NK-92 treated with Interleukin-12 subunit alpha and Interleukin-12 subunit beta, amount 100 ng/mL, for 24 hours (cell line): Measurements from ENCODE around the gene PARL.

Source experiments
- DNase-seq: peaks from one replicate; lab custom pipeline; 2025; lab: John Stamatoyannopoulos, UW

Gene PARL, protein sequence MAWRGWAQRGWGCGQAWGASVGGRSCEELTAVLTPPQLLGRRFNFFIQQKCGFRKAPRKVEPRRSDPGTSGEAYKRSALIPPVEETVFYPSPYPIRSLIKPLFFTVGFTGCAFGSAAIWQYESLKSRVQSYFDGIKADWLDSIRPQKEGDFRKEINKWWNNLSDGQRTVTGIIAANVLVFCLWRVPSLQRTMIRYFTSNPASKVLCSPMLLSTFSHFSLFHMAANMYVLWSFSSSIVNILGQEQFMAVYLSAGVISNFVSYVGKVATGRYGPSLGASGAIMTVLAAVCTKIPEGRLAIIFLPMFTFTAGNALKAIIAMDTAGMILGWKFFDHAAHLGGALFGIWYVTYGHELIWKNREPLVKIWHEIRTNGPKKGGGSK

DNA sequence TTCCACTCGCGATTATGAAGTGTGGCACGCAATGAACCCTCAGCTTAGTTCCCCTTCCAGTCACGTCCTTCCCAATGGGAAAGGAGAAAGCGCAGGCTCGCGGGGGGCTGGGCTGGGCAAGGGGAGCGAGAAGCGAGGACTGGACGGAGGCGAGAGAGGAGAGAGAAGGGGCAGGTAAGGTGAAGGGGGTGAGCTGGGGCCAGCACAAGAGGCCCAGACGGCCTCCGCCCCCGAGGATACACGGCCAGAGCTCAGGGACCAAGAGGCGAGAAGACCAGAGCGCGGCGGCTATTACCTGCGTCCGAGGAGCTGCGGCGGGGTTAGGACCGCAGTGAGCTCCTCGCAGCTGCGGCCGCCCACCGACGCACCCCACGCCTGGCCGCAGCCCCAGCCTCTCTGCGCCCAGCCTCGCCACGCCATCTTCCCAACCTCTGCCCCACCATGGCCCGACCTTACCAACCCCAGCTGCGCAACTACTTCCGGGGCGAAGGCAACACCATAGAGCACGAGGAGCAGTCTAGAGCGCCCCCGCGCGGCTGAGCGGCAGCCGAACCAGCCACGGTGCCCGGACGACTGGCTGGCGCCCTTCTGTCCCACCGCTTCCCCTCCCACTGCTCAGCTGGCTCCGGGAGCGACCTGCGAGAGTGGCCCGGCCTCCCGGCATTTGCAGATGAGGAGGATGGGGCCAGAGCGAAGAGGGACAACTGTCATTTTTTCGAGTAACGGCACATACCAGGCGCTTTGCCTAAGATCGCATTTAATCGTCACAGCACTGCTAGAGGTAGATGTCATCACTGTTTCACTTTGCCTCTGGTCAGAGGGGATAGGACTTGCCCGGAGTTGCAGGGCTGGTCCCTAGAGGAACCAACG lies at the start of gene PARL:
TSS of gene PARL (minus strand) at position 454 of the 870 bp plus-strand sequence. CDS start at position 420, 34 bp downstream.
- DNase-seq: peak; percentile 89

- DNase-seq: no peak
Observed at GRCh38 chr3:183933160-183933559, 48.5 kb upstream of the PARL start.

DNA sequence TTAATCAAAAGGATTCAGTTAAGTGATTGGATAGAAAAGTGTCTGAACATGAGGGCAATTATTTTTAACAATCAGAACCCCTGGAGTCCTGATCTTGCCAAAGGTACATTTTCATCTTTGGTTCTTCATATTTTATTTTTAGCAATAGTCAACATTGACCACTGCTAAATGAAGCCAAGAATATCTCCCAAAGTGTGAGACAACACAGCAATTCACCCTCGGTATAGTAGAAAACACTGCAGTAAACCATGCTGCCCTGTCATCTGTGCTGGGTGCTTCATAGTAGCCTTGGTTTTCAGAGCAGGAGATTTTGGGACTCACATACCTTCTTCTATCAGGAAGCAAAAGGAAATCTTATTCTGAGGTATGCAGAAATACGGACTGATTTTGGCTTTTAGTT lies 47.2 kb upstream of the PARL start:
- DNase-seq: no peak

GRCh38 chr3:183930086-183930485 lies 45.4 kb upstream of the PARL start:
- no peak for DNase-seq

DNA sequence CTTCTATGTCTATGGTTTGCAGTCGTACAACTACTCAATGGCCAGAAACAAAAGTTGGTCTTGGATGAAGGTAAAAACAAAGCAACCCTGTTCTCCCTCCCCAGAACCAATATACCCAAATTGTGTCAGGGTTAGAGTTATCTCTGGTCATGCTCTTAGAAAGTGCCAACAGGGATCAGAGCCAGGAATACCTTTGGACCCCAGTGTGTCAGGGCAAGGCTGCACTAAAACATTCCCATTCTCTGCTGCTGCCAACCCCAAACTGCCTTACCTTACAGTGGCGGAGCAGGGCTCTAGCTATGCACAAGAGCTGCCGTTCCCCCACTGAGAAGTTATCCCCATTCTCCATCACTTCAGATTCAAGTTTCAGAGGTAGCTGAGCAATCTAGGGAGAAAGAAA lies 42.4 kb upstream of the PARL start:
- no peak for DNase-seq

DNA sequence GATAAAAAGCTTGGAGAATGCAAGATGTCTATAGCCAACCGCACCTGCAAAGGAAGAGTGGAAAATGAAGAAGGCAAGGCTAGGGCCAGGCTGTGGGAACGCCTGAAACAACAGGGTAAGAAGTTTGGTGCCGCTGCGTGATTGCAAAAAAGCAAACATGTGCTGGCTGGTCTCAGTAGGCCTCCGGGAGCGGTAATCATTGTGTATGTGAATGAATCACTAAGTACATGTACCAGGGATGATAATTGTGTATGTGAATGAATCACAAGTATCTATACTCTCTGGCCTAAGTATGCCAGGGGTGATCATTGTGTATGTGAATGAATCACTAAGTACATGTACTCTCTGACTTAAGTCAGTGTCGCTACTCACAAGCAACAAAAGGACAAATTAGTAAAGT lies 40.3 kb upstream of the PARL start:
- DNase-seq: no peak

- no peak for DNase-seq
Observed at GRCh38 chr3:183924543-183924942, 39.9 kb upstream of the PARL start.

DNA sequence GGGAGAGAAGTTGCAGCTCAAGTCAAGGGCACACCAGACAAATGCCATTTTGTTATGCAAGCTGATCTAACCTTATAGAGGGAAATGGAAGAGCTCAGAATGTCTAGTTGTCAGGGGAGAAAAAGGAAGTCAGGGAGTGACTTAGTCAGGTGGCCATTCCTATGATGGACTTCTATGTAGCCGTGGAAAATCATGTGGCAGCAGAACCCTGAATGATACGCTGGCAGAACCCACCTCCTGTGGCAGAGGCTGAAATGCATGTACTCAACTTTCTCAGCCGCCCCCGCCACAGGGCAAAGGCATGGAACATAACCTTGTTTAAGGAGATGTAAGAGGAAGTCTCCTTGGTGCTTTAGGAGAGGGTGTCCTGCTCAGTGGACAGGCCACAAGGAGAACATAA lies 37.7 kb upstream of the PARL start:
- no peak for DNase-seq

- no peak for DNase-seq
Observed at GRCh38 chr3:183921096-183921495, 36.4 kb upstream of the PARL start.

GRCh38 chr3:183920416-183920815 lies 35.7 kb upstream of the PARL start:
- DNase-seq: no peak

DNA sequence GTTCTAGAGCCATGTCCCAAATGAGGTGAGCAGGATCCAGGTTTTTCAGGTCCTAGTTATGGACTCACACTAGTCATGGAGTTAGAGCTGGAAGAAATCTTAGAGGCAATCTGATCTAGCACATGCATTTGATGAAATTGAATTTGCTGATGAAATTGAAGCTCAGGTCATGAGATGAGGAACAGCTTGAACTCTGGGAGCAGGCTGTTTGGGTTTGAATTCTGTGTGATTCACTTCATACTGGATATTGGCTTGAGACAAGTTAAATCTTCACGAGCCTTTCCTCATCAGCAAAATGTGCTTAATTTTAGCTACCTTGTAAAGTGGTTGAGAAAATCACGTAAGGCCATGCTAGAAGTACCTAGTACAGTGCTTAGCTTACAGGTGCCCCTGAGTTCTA lies 33.5 kb upstream of the PARL start:
- DNase-seq: no peak

DNA sequence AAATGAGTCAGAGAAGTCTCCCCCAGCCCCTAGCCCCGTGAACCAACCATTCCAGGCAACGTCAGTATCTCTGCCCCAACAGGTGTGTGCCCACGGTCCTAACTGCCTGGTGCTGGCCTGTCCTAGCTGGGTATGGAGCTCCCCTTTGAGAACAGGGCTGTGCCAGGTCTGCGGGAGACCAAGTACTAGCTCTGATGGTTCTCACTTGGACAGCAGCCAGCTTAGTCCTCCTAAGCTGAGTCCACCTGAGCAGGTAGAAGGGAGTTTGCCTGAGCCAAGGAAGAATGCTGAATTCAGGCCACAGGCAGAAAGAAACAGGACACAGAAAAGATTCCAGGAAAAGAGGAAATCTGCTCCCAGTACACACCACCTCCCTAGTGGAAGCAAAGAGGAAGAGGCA lies 33.1 kb upstream of the PARL start:
- DNase-seq: no peak

DNA sequence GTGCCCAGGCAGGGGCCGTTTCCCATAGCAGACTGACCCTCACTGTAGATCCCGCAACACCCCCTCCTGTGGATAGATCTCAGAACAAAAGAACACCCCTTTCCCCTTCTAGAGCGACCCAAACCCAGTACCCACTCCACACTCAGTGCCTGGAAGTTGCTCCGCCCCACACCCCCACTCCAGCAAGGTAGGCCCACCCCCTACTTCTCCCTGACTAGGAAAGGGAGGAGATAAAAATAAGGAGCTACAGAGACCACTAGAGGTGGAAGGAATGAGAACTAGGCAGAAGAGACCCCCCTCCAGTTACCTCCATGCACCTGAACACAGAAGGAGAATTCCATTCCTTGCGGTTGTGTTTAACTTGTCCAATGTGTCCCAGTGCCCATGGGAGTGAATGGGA lies 30.2 kb upstream of the PARL start:
- DNase-seq: no peak

DNA sequence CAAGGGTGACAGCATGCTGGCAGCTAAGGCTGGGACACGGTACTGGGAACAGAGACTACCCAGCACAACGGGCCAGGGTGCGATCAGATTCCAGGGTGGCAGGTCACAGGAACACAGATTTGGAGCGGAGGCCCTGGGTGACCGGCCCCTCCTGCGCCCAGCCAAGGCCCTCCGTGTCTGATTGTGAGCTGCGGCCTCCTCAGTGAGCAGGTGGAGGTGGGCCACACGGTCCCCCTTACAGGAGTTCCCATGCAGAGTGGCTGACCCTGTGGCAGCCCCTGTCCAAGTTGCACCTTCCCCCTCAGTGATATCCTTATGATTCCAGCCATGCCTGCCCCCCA lies 28.9 kb upstream of the PARL start:
- DNase-seq: no peak

GRCh38 chr3:183912895-183913579 lies 28.4 kb upstream of the PARL start:
- no peak for DNase-seq

DNA sequence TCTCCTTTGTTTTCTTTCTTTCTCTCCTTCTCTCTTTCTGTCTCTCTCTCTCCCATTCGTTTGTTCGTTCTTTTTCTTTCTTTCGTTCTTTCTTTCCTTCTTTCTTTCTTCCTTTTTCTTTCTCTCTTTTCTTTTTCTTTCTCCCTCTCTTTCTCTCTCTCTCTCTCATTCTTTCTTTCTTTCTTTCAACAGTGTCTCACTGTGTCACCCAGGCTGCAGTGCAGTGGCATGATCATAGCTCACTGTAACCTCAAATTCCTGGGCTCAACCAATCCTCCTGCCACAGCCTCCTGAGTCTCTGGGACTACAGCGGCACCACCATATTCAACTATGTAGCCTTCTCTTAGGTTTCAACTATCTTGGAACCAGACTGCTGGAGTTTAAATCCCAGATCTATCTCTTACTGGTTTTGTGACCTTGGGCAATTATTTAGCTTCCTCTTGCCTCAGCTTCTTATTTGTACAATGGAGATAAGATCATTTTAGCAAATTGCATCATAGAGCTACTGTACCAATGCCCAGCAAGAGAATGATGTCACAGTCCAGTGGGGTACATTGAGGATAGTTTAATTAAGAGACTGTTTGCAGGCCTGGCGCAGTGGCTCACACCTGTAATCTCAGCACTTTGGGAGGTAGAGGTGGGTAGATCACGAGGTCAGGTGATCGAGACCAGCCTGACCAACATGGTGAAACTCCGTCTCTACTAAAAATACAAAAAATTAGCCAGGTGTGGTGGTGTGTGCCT lies 27.3 kb upstream of the PARL start:
- DNase-seq: no peak

DNA sequence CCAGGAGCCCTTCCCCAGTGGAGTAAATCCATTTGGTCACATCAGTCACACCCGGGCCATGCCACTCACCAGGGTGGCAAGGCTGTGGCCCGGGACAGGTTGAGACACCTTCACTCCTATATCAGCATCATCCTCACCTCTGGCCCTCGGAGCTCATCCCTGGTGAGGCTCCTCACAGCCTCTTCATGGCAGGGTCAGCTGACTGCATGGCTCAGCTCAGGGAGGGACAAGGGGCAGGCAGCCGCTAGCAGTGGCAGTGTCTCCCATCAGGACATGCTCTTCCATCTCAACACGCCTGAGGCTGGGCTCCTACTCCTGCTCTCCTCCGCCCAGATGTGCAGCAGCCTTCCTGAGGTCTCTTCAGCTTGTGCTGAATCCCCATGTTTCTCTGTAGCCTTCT lies 26.4 kb upstream of the PARL start:
- no peak for DNase-seq

DNA sequence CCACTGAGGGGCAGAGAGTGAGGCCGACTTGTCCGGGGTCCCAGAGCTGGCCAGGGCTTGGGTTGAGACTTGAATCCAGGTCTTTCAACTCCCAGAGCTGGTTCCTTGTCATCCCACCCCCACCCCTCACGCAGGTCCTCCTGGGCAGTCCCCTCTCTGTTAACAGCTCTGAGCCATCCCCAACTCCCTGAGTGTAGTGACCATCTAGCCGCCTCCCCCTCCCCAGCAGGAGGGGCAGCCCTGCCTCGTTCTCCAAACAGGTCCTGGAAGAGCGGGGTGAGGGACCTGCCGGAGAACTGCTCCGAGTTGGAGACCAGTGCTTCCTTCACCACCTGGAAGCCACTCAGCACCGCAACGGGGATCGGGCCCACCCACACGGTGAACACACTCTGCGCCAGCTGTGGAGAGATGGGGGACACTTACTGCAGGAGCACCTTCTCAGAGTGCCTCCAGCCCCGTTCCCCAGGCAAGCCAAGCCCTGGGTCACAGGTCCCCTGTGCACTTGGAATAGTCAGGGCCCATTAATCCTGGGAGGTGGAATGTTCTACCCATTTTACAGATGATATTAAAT lies 24.4 kb upstream of the PARL start:
- no peak for DNase-seq

- no peak for DNase-seq
Observed at GRCh38 chr3:183907911-183908331, 23.2 kb upstream of the PARL start.

DNA sequence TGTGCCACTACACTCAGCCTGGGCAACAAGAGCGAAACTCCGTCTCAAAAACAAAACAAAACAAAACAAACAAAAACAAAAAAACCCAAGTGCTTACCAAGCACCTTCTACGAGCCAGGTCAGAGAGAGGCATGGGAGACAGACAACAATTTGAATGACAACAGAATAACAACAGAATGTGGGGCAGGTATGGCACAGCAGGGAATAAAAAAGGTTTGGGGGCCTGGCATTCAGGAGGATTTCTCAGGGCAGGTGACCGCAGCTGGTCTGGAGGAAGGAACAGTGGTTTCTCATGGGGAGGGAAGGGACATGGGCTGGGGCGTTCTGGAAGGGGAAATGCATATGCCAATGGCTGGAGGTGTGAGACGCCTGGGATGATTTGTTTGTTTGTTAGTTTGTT lies 22.5 kb upstream of the PARL start:
- DNase-seq: no peak

- no peak for DNase-seq
Observed at GRCh38 chr3:183906234-183906921, 21.7 kb upstream of the PARL start.
